CD4-positive, alpha-beta T cell treated with Interleukin-17A for 4 hours (primary cell): ENCODE measurements around the gene OAS2.
"Not testable (repeated sequence)": the region's sequence is repeated elsewhere in the genome, so short reads cannot be mapped to it uniquely, and the experiment has no call there.

Source experiments
- DNase-seq: peaks from one replicate; pipeline ENCODE4 v3.0.0-alpha.2; 2020; ENCODE audit warnings: mixed read lengths

The OAS2 gene

GRCh38 chr12:112950701-112951100, 27.6 kb upstream of the OAS2 start:
- no peak for DNase-seq

- not testable (repeated sequence) for DNase-seq
These were observed 21.2 kb upstream of the OAS2 start for GRCh38 chr12:112957125-112957524.

- DNase-seq, result no peak
These were observed 17.2 kb upstream of the OAS2 start for GRCh38 chr12:112961074-112961473.

GRCh38 chr12:112961536-112961935, 16.8 kb upstream of the OAS2 start:
- no peak for DNase-seq

- no peak for DNase-seq
These were observed 15.8 kb upstream of the OAS2 start for GRCh38 chr12:112962561-112962960.

GRCh38 chr12:112963227-112963861, 15.0 kb upstream of the OAS2 start:
- no peak for DNase-seq

- no peak for DNase-seq
These were observed 14.2 kb upstream of the OAS2 start for GRCh38 chr12:112964067-112964670.

GRCh38 chr12:112964915-112965314, 13.4 kb upstream of the OAS2 start:
- no peak for DNase-seq

- no peak for DNase-seq
These were observed 12.7 kb upstream of the OAS2 start for GRCh38 chr12:112965643-112966042.

GRCh38 chr12:112967306-112967705, 11.0 kb upstream of the OAS2 start:
- no peak for DNase-seq

- DNase-seq, result no peak
These were observed 10.5 kb upstream of the OAS2 start for GRCh38 chr12:112967858-112968257.

- DNase-seq, result no peak
These were observed 8.6 kb upstream of the OAS2 start for GRCh38 chr12:112969547-112970306.

- no peak for DNase-seq
These were observed 7.9 kb upstream of the OAS2 start for GRCh38 chr12:112970391-112970790.

- DNase-seq, result no peak
These were observed 7.1 kb upstream of the OAS2 start for GRCh38 chr12:112971248-112971647.

GRCh38 chr12:112973011-112973735, 5.1 kb upstream of the OAS2 start:
- no peak for DNase-seq

- DNase-seq, result no peak
These were observed 4.5 kb upstream of the OAS2 start for GRCh38 chr12:112973818-112974231.

- DNase-seq, result no peak
These were observed 3.4 kb upstream of the OAS2 start for GRCh38 chr12:112974904-112975303.

- DNase-seq, result no peak
These were observed 1.2 kb upstream of the OAS2 start for GRCh38 chr12:112977139-112977538.

GRCh38 chr12:112977641-112978040, 678 bp upstream of the OAS2 start:
- no peak for DNase-seq

GRCh38 chr12:112979041-112979680, 842 bp downstream of the OAS2 start:
- DNase-seq, result peak; percentile 60

GRCh38 chr12:112980491-112981158, 2.3 kb downstream of the OAS2 start:
- DNase-seq, result no peak

GRCh38 chr12:112985642-112986290, 7.4 kb downstream of the OAS2 start:
- DNase-seq, result no peak
